Mucosa of descending colon (tissue), 3 donors: Measurements from ENCODE around the gene MRGPRD. TPM values are rescaled to one million over a fixed set of nuclear protein-coding genes. Genes with fewer than 3 reads are reported as not detected.

Source experiments
- ATAC-seq: fragments of 200-7000 bp; cut with Tn5 transposase; one replicate; pipeline ENCODE4 v1.9.1; 2020; ENCODE audit warnings: mild to moderate bottlenecking, moderate library complexity
- DNase-seq, 3 donors: peaks; one replicate each; pipeline ENCODE4 v3.0.0-alpha.2; 2020
- H3K36me3 ChIP-seq: fragments of 200-600 bp; one replicate; pipeline ENCODE4 v1.8.0; 2021; ENCODE audit warnings: low read depth, mild to moderate bottlenecking
- H3K4me1 ChIP-seq: fragments of 200-600 bp; one replicate; pipeline ENCODE4 v1.8.0; 2021; ENCODE audit warnings: low read depth, mild to moderate bottlenecking
- H3K4me3 ChIP-seq: fragments of 200-600 bp; one replicate; pipeline ENCODE4 v1.8.0; 2021; ENCODE audit warnings: mild to moderate bottlenecking
- H3K9me3 ChIP-seq: fragments of 200-600 bp; one replicate; pipeline ENCODE4 v1.8.0; 2021; ENCODE audit warnings: mild to moderate bottlenecking
- intact Hi-C, 2 donors: fragments of 100-400 bp; cut with DNase I in 1 of 2; cut with micrococcal nuclease in 1 of 2; formaldehyde crosslinking; loops; one replicate each; pipeline versions ENCODE4 v1.11.0 to v1.11.1; 2022; cut with DNase I, micrococcal nuclease
- total RNA-seq, 3 donors: library from RNA; stranded (reverse); fragmentation: NEBNext Ultra II Directional in 2 of 3; extraction: Animal tissue kit (Norgen Biotek cat#: 25700) in 2 of 3; gene quantifications; one replicate each; pipeline versions ENCODE4 v1.2.1 to v1.2.4, GENCODE V29; 2021 to 2023
- TF ChIP-seq, protein P1 (sequence below): fragments of 200-600 bp; IDR thresholded peaks from one replicate; pipeline ENCODE4 v1.8.0; 2022; ENCODE audit warnings: antibody characterized with exemption, mild to moderate bottlenecking
- donor health status: DM: no; HTN: no; CAD: no; lungs with moderate emphysema.
- donor health status: DM: no; HTN: no; CAD: no.
- donor health status: DM: no; HTN: yes; CAD: no.

The MRGPRD gene
- total RNA-seq, 3 donors from 2014 or later, result 0.41 TPM; not detected in 2

DNA sequence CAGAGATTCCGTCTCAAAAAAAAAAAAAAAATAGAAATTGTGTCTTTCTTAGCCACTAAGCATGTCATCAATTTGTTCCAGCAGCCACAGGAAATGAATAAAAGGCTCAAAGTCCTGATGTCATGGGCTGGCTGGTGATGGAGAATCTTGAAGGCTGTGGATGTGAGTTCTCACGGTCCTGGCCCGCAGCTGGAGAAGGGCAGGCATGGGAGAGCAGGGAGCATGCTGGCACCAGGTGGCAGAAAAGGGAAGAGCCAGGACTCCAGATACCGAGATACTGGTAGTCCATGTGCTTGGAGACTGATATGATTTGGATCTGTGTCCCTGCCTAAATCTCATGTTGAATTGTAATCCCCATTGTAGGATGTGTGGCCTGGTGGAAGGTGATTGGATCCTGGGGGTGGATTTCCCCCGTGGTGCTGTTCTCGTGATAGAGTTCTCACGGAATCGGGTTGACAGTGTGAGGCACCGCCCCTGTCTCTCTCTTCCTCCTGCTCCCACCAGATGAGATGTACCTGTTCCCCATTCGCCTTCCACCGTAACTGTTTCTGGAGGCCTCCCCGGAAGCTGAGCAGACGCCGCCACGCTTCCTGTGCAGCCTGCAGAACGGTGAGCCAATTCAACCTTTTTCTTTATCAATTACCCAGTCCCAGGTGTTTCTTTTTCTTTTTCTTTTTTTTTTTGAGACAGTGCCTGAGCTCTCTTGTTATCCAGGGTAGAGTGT is 18.1 kb downstream of the MRGPRD start:
- Histone ChIP-seq H3K4me3 (no peak overlapping the region), H3K4me1 (no peaks in the 10 kb centered on the region), H3K36me3 (no peaks in the 10 kb centered on the region), H3K9me3 (no peaks in the 10 kb centered on the region)
- peak in 1 of 3 donors; percentile 16 for DNase-seq
- ATAC-seq, result peak; percentile 31
- TF ChIP-seq, protein P1, sequence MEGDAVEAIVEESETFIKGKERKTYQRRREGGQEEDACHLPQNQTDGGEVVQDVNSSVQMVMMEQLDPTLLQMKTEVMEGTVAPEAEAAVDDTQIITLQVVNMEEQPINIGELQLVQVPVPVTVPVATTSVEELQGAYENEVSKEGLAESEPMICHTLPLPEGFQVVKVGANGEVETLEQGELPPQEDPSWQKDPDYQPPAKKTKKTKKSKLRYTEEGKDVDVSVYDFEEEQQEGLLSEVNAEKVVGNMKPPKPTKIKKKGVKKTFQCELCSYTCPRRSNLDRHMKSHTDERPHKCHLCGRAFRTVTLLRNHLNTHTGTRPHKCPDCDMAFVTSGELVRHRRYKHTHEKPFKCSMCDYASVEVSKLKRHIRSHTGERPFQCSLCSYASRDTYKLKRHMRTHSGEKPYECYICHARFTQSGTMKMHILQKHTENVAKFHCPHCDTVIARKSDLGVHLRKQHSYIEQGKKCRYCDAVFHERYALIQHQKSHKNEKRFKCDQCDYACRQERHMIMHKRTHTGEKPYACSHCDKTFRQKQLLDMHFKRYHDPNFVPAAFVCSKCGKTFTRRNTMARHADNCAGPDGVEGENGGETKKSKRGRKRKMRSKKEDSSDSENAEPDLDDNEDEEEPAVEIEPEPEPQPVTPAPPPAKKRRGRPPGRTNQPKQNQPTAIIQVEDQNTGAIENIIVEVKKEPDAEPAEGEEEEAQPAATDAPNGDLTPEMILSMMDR, result no peak
- intact Hi-C loops, result no loop called here

DNA sequence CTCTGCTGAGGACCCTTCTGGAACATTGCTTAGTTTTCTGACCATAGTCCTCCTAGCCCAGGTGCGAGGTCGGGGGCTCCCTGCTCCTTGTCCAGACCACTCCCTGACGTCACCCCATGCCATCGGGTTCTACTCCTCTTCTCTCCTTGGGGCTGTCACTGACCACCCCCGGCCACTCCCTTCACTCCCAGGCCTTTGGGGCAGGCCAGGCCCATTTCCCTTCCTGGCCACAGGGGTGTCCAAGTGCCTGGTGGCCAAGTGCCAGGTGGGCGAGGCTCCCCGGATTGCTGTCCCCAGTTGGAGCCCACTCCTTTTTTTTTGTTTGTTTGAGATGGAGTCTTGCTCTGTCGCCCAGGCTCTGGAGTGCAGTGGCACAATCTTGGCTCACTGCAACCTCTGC is 19.5 kb downstream of the MRGPRD start:
- Histone ChIP-seq H3K4me1 (no peaks in the 10 kb centered on the region), H3K36me3 (no peaks in the 10 kb centered on the region), H3K4me3 (no peak overlapping the region), H3K9me3 (no peaks in the 10 kb centered on the region)
- no peak for ATAC-seq
- DNase-seq, result peak in 1 of 3 donors; percentile 4
- TF ChIP-seq, protein P1, result no peak
- intact Hi-C loops, result no loop called here

DNA sequence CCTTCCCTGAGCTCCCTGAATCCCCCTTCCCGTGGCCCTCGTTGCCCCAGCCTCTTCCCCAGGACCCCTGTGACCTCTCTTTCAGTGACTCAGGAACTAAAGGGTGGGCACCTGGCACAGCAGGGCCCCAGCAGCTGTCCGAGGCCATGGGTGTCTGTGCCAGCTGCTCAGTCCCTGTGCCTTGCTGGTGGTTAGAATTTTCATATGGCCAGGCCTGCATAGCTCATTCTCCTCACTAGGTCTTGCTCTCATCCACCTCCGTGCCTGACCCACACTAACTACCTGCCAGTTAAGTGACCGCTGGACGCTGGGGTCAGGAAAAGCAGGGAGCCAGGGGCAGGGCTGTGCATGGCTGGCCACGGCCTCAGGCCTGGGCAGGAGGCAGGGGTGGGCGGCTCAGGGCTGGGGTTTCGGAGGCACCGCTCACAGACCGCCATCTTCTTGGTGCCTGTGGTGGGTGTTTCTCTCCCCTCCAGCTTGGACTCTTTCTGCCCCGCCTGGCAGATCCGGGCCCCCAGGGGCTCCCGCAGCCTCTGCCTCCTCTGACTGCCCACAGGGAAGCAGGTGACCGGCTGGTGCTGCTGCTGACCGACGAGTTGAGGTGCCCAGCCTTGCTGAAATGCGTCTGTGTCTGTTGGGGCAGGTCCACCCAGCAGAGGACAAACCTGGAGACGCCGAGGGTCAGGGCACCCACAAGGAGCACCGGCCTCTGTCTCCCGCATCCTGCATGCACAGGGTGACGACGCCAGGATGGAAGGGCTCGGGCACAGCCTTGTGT is 20.3 kb downstream of the MRGPRD start:
- Histone ChIP-seq H3K4me3 (no peak overlapping the region), H3K4me1 (peaks cover 2% of the 10 kb centered on the region), H3K36me3 (no peaks in the 10 kb centered on the region), H3K9me3 (no peaks in the 10 kb centered on the region)
- intact Hi-C loops, result no loop called here
- no peak for ATAC-seq
- DNase-seq, result no peak
- TF ChIP-seq, protein P1, result no peak

DNA sequence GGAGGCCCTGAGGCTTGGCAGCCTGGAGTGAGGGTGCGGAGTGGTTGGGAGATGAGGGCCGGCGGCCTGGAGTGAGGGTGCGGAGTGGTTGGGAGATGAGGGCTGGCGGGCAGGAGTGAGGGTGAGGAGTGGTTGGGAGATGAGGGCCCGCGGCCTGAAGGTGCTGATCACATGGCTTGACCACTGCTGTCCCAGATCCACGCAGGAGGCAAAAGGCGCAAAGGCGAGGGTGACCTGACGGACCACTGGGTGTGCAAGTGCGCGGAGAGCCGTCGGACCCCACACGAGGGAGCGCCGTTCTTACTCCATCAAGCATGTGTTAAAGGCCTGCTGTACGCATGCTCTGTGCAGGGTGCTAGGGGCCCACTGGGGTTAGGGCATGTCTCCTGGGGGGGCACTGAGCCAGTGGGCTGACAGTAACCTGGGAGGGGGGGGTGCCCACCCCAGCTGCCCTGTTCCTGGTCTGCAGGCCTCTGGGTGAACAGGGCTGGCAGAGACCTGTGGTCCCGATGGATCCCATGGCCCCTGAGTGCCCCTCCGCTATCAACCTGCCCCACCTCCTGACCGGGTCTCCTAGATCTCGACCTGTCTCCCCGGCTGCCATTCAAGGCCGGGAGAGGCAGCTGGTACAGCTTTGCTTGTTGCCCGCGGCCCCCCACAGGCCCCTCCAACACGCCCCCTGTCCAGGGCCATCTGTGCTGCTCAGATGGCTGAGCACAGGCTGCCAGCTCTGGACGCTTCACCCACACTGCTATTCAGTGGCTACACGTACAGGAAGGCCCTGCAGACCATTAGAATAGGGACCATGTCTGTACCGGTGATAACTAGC is 21.1 kb downstream of the MRGPRD start:
- intact Hi-C loops, result no loop called here
- no peak for ATAC-seq
- Histone ChIP-seq H3K4me1 (peaks cover 10% of the 10 kb centered on the region), H3K4me3 (no peak overlapping the region), H3K36me3 (no peaks in the 10 kb centered on the region), H3K9me3 (no peaks in the 10 kb centered on the region)
- TF ChIP-seq, protein P1, result no peak
- no peak for DNase-seq

DNA sequence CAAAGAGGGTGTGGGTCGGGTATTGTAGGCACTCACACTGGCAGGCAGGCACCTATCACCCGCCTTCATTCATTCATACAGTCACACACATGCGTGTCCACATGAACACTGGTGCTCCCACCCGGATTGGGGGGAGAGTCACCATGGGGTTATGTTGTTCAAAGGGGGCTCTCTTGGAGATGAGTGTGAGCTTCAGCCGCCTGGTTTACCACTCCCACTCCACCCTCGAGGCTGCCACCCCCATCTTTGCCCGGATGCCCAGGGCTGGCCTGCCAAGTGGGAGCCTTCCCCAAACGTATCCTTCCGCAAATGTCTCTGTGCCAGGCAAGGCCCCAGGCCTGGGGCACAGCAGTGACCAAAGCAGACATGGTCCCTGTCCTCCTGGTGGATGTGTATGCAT is 22.6 kb downstream of the MRGPRD start:
- no peaks in the 10 kb centered on the region for H3K9me3 ChIP-seq
- TF ChIP-seq, protein P1, result no peak
- DNase-seq (no peak), ATAC-seq (no peak)
- peaks cover 11% of the 10 kb centered on the region for H3K4me1 ChIP-seq
- intact Hi-C loops, result no loop called here
- no peaks in the 10 kb centered on the region for H3K36me3 ChIP-seq
- no peak overlapping the region for H3K4me3 ChIP-seq
